ENCODE data around the gene C15orf39.

DNA sequence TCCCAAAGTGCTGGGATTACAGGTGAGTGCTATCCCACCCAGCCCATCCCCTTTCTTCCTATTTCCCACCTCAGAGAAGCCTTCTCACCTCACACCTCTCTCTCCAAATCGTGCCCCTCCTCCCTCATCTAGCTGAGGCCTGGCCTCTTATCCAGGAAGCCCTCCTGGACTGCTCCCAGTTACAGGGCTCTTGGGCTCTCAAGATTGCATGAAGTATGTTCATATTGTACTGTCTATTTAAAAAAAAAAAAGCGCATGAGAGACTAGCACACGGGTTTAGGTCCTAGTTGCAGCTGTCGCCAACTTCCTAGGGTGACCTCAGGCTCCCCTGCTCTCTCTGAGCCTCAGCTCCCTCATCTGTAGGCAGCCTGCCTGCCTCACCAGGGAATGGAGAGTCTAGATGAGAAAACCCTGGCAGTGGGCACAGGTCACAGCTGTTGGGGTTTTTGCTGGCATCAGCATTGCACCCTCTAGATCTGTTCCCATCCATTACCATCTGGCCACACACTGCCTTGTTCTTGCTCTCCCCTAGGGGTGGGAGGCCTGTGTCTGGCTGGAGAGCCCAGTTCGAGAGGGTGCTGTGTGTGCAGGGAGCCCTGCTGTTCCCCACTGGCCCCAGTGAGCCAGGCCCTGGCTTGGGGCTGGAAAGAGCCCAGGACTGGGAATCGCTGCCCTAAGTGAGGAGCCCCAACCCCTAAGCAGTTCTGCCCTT lies 24.2 kb upstream of the C15orf39 start:
- TF ChIP-seq, protein P1, sequence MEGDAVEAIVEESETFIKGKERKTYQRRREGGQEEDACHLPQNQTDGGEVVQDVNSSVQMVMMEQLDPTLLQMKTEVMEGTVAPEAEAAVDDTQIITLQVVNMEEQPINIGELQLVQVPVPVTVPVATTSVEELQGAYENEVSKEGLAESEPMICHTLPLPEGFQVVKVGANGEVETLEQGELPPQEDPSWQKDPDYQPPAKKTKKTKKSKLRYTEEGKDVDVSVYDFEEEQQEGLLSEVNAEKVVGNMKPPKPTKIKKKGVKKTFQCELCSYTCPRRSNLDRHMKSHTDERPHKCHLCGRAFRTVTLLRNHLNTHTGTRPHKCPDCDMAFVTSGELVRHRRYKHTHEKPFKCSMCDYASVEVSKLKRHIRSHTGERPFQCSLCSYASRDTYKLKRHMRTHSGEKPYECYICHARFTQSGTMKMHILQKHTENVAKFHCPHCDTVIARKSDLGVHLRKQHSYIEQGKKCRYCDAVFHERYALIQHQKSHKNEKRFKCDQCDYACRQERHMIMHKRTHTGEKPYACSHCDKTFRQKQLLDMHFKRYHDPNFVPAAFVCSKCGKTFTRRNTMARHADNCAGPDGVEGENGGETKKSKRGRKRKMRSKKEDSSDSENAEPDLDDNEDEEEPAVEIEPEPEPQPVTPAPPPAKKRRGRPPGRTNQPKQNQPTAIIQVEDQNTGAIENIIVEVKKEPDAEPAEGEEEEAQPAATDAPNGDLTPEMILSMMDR (IDR thresholded peaks at IDR 0.05): no peak
- TF ChIP-seq ZFX (IDR thresholded peaks at IDR 0.05; ENCODE audit: borderline replicate concordance): no peak
